GM23338 (cell line): ENCODE results near the gene SUN3. TPM values are rescaled to one million over a fixed set of nuclear protein-coding genes. Genes with fewer than 3 reads are reported as not detected.

Source experiments
- ATAC-seq: fragments of 200-7000 bp; cut with Tn5 transposase; 3 replicates; pipeline ENCODE4 v1.9.1; 2020
- DNase-seq: peaks from one replicate; pipeline ENCODE4 v3.0.0-alpha.2; 2015; ENCODE audit warnings: low spot score
- H2AFZ ChIP-seq: fragments of 200-600 bp; sonication (generic); 2 replicates; pipeline ENCODE4 v1.8.0; 2016; ENCODE audit warnings: antibody characterized with exemption, mild to moderate bottlenecking, moderate library complexity
- H3F3A ChIP-seq: fragments of 200-600 bp; sonication (generic); replicated peaks from 2 replicates; pipeline ENCODE4 v1.8.0; 2017; ENCODE audit warnings: antibody characterized with exemption, mixed run types, low read depth
- H3K27ac ChIP-seq: fragments of 200-600 bp; sonication (generic); 2 replicates; pipeline ENCODE4 v1.6.1; 2016; ENCODE audit warnings: low read depth
- H3K27me3 ChIP-seq: fragments of 200-600 bp; sonication (generic); 2 replicates; pipeline ENCODE4 v1.8.0; 2016; ENCODE audit warnings: mild to moderate bottlenecking, mixed run types, moderate library complexity; ENCODE audit not compliant: insufficient read depth
- H3K36me3 ChIP-seq: fragments of 200-600 bp; sonication (generic); 2 replicates; pipeline ENCODE4 v1.8.0; 2016; ENCODE audit warnings: mild to moderate bottlenecking; ENCODE audit not compliant: insufficient read depth
- H3K4me1 ChIP-seq: fragments of 200-600 bp; sonication (generic); 2 replicates; pipeline ENCODE4 v1.8.0; 2016; ENCODE audit warnings: mild to moderate bottlenecking, moderate library complexity; ENCODE audit not compliant: insufficient read depth
- H3K4me2 ChIP-seq: fragments of 200-600 bp; sonication (generic); 2 replicates; pipeline ENCODE4 v1.7.1; 2017; ENCODE audit warnings: mixed run types
- H3K4me3 ChIP-seq: fragments of 200-600 bp; sonication (generic); 2 replicates; pipeline ENCODE4 v1.6.1; 2016; ENCODE audit warnings: mixed run types
- H3K79me2 ChIP-seq: fragments of 200-600 bp; sonication (generic); replicated peaks from 2 replicates; pipeline ENCODE4 v1.8.0; 2017; ENCODE audit warnings: mild to moderate bottlenecking; ENCODE audit not compliant: insufficient read depth
- H3K9me2 ChIP-seq: fragments of 200-600 bp; sonication (generic); 2 replicates; pipeline ENCODE4 v1.8.0; 2017; ENCODE audit not compliant: insufficient read depth
- H4K20me1 ChIP-seq: fragments of 200-600 bp; sonication (generic); replicated peaks from 2 replicates; pipeline ENCODE4 v1.8.0; 2017; ENCODE audit warnings: mild to moderate bottlenecking; ENCODE audit not compliant: insufficient read depth
- H3K27ac Mint-ChIP-seq: 2 replicates; pipeline ENCODE4 v1.8.0; 2020; ENCODE audit warnings: inconsistent platforms, mild to moderate bottlenecking, moderate library complexity, mixed read lengths
- H3K27me3 Mint-ChIP-seq: 3 replicates; pipeline ENCODE4 v1.8.0; 2022; ENCODE audit warnings: low read depth, mild to moderate bottlenecking, moderate library complexity, mixed read lengths, inconsistent platforms; ENCODE audit not compliant: insufficient read depth, poor library complexity
- H3K36me3 Mint-ChIP-seq: 3 replicates; pipeline ENCODE4 v1.8.0; 2021; ENCODE audit warnings: low read depth, mild to moderate bottlenecking, inconsistent platforms, moderate library complexity, mixed read lengths
- H3K4me1 Mint-ChIP-seq: 3 replicates; pipeline ENCODE4 v1.8.0; 2020; ENCODE audit warnings: mild to moderate bottlenecking, inconsistent platforms, mixed read lengths
- H3K4me3 Mint-ChIP-seq: 3 replicates; pipeline ENCODE4 v1.8.0; 2021; ENCODE audit warnings: moderate library complexity, mild to moderate bottlenecking, inconsistent platforms, mixed read lengths
- H3K9me3 Mint-ChIP-seq: 3 replicates; pipeline ENCODE4 v1.8.0; 2020; ENCODE audit warnings: moderate library complexity, mild to moderate bottlenecking, inconsistent platforms, mixed read lengths
- CREB1 ChIP-seq: fragments of 250-450 bp; sonication (Bioruptor Pico); IDR thresholded peaks from 2 replicates; pipeline ENCODE4 v1.5.0; 2020; ENCODE audit warnings: low read depth, mild to moderate bottlenecking, moderate library complexity
- ETS1 ChIP-seq: IDR thresholded peaks from 2 replicates; pipeline ENCODE4 v1.6.1; 2016; ENCODE audit warnings: antibody characterized with exemption
- EZH2 ChIP-seq: fragments of 200-600 bp; sonication (generic); IDR thresholded peaks from one replicate; pipeline ENCODE4 v1.8.0; 2017; ENCODE audit warnings: antibody characterized with exemption, mild to moderate bottlenecking, low read depth; ENCODE audit not compliant: unreplicated experiment
- EZH2phosphoT487 ChIP-seq: fragments of 200-600 bp; sonication (generic); IDR thresholded peaks from one replicate; pipeline ENCODE4 v1.8.1; 2018; ENCODE audit warnings: antibody characterized with exemption; ENCODE audit not compliant: unreplicated experiment
- STAT1 ChIP-seq: IDR thresholded peaks from one replicate; pipeline ENCODE4 v1.6.1; 2016; ENCODE audit warnings: antibody characterized with exemption; ENCODE audit not compliant: unreplicated experiment
- ZNF331 ChIP-seq: fragments of 250-450 bp; sonication (Bioruptor Pico); IDR thresholded peaks from 2 replicates; pipeline ENCODE4 v1.5.0; 2020; ENCODE audit warnings: low read depth, mild to moderate bottlenecking, moderate library complexity
- polyA plus RNA-seq: library from polyadenylated mRNA; unstranded; fragments of >200 nt; fragmentation: Nextera tagmentation; extraction: Ambion mirVana; gene quantifications from 2 replicates; pipeline ENCODE4 v1.2.1, GENCODE V29; 2016
- total RNA-seq: library from RNA; depleted of rRNA; stranded (reverse); fragments of >200 nt; shearing (Covaris generic); gene quantifications from 2 replicates; pipeline ENCODE4 v1.2.3, GENCODE V29; 2014
- TF ChIP-seq, protein P1 (sequence below), 2 experiments: fragments of 200-600 bp in 1 of 2; sonication (generic) in 1 of 2; conservative IDR thresholded peaks; 2 replicates each; pipeline versions ENCODE4 v1.5.1 to v1.6.1; 2016 to 2017; ENCODE audit warnings: antibody characterized with exemption in 2 of 2, low read depth in 2 of 2, mild to moderate bottlenecking in 2 of 2, moderate library complexity in 1 of 2
- TF ChIP-seq, protein P2 (sequence below): IDR thresholded peaks from one replicate; pipeline ENCODE4 v1.6.1; 2018; ENCODE audit warnings: antibody characterized with exemption; ENCODE audit not compliant: unreplicated experiment

The SUN3 gene
- total and polyA plus RNA-seq, 2 experiments from 2014 or later: 0.52 TPM; not detected in 1

GRCh38 chr7:47970761-47971160 is 58.1 kb downstream of the SUN3 start:
- H3K9me3 Mint-ChIP-seq: no peaks in the 10 kb centered on the region
- ATAC-seq (no peak), DNase-seq (no peak)
- no peaks in the 10 kb centered on the region for H3K27me3 ChIP-seq
- TF ChIP-seq EZH2phosphoT487 (no peak), ZNF331 (CRISPR knock-in tag) (no peak), ETS1 (no peak), STAT1 (no peak), CREB1 (CRISPR knock-in tag) (no peak), EZH2 (no peak)
- TF ChIP-seq, protein P1, sequence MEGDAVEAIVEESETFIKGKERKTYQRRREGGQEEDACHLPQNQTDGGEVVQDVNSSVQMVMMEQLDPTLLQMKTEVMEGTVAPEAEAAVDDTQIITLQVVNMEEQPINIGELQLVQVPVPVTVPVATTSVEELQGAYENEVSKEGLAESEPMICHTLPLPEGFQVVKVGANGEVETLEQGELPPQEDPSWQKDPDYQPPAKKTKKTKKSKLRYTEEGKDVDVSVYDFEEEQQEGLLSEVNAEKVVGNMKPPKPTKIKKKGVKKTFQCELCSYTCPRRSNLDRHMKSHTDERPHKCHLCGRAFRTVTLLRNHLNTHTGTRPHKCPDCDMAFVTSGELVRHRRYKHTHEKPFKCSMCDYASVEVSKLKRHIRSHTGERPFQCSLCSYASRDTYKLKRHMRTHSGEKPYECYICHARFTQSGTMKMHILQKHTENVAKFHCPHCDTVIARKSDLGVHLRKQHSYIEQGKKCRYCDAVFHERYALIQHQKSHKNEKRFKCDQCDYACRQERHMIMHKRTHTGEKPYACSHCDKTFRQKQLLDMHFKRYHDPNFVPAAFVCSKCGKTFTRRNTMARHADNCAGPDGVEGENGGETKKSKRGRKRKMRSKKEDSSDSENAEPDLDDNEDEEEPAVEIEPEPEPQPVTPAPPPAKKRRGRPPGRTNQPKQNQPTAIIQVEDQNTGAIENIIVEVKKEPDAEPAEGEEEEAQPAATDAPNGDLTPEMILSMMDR (conservative IDR thresholded peaks at IDR 0.05; ENCODE audit: low read depth in 2 of 2): no peak
- TF ChIP-seq, protein P2, sequence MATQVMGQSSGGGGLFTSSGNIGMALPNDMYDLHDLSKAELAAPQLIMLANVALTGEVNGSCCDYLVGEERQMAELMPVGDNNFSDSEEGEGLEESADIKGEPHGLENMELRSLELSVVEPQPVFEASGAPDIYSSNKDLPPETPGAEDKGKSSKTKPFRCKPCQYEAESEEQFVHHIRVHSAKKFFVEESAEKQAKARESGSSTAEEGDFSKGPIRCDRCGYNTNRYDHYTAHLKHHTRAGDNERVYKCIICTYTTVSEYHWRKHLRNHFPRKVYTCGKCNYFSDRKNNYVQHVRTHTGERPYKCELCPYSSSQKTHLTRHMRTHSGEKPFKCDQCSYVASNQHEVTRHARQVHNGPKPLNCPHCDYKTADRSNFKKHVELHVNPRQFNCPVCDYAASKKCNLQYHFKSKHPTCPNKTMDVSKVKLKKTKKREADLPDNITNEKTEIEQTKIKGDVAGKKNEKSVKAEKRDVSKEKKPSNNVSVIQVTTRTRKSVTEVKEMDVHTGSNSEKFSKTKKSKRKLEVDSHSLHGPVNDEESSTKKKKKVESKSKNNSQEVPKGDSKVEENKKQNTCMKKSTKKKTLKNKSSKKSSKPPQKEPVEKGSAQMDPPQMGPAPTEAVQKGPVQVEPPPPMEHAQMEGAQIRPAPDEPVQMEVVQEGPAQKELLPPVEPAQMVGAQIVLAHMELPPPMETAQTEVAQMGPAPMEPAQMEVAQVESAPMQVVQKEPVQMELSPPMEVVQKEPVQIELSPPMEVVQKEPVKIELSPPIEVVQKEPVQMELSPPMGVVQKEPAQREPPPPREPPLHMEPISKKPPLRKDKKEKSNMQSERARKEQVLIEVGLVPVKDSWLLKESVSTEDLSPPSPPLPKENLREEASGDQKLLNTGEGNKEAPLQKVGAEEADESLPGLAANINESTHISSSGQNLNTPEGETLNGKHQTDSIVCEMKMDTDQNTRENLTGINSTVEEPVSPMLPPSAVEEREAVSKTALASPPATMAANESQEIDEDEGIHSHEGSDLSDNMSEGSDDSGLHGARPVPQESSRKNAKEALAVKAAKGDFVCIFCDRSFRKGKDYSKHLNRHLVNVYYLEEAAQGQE: no peak
- H3K36me3 Mint-ChIP-seq: peaks cover 80% of the 10 kb centered on the region
- no peak overlapping the region for H3K4me3 Mint-ChIP-seq
- 0 out of 2 replicates have a peak, but pooled peaks cover 3% of the 10 kb centered on the region for H3K79me2 ChIP-seq
- H3K4me3 ChIP-seq: no peak overlapping the region
- no peak overlapping the region for H3K4me2 ChIP-seq
- H3F3A ChIP-seq: no peaks in the 10 kb centered on the region
- peaks cover 49% of the 10 kb centered on the region for H3K36me3 ChIP-seq
- no peaks in the 10 kb centered on the region for H3K4me1 ChIP-seq
- H3K27me3 Mint-ChIP-seq: peaks cover 4% of the 10 kb centered on the region
- no peak overlapping the region for H3K27ac ChIP-seq
- H3K9me2 ChIP-seq: no peaks in the 10 kb centered on the region
- no peak overlapping the region for H2AFZ ChIP-seq
- H3K27ac Mint-ChIP-seq: no peak overlapping the region
- H3K4me1 Mint-ChIP-seq: peaks cover 15% of the 10 kb centered on the region
- peaks cover 3% of the 10 kb centered on the region; the same call in 1 of the 2 replicates for H4K20me1 ChIP-seq
